Common myeloid progenitor, CD34-positive (primary cell): ENCODE data around the gene ZNF148.

Experiments
- CTCF ChIA-PET: fragments of 350-600 bp; sonication (Branson Sonifier 250); formaldehyde crosslinking; loops from one replicate; lab custom pipeline; 2021; ENCODE audit warnings: antibody characterized with exemption; lab: Charles Lee
- POLR2A ChIA-PET: fragments of 350-600 bp; sonication (Branson Sonifier 250); formaldehyde crosslinking; loops from one replicate; lab custom pipeline; 2021; ENCODE audit warnings: antibody characterized with exemption; lab: Charles Lee
- DNase-seq, 3 donors: peaks; one replicate each; pipeline versions ENCODE4 v3.0.0 to v3.0.0-alpha.2; 2013
- H3K27ac ChIP-seq, 2 experiments: 1 replicate in 1 of 2; 2 replicates in 1 of 2; pipeline ENCODE4 v1.7.0; 2013; ENCODE audit warnings: inconsistent platforms in 2 of 2, low read length in 2 of 2, mild to moderate bottlenecking in 2 of 2, low read depth in 1 of 2, moderate library complexity in 1 of 2; ENCODE audit not compliant: severe bottlenecking in 2 of 2, insufficient read depth in 1 of 2, poor library complexity in 1 of 2
- H3K27me3 ChIP-seq, 5 experiments: replicated peaks in 2 of 5; 1 replicate in 3 of 5; 2 replicates in 2 of 5; pipeline versions ENCODE4 v1.6.1 to v1.7.0; 2013; ENCODE audit warnings: low read length in 4 of 5, mild to moderate bottlenecking in 2 of 5, moderate library complexity in 2 of 5, inconsistent platforms in 1 of 5; ENCODE audit not compliant: insufficient read depth in 5 of 5, control insufficient read depth in 4 of 5
- H3K36me3 ChIP-seq, 4 experiments: 1 replicate in 2 of 4; 2 replicates in 2 of 4; pipeline versions ENCODE4 v1.6.1 to v1.7.0; 2013; ENCODE audit warnings: low read length in 3 of 4, control low read depth in 1 of 4, mild to moderate bottlenecking in 1 of 4; ENCODE audit not compliant: control insufficient read depth in 4 of 4, insufficient read depth in 4 of 4
- H3K4me1 ChIP-seq, 4 experiments: 1 replicate in 3 of 4; 2 replicates in 1 of 4; pipeline versions ENCODE4 v1.6.1 to v1.7.1; 2013; ENCODE audit warnings: low read length in 3 of 4, mild to moderate bottlenecking in 3 of 4, control low read depth in 1 of 4, inconsistent platforms in 1 of 4, moderate library complexity in 1 of 4; ENCODE audit not compliant: control insufficient read depth in 4 of 4, insufficient read depth in 4 of 4; ENCODE audit errors: control extremely low read depth in 1 of 4
- H3K4me3 ChIP-seq, 7 experiments: 1 replicate in 4 of 7; 2 replicates in 3 of 7; pipeline versions ENCODE4 v1.5.1 to v1.7.0; 2013; ENCODE audit warnings: mild to moderate bottlenecking in 7 of 7, low read length in 6 of 7, moderate library complexity in 6 of 7, inconsistent platforms in 2 of 7, low read depth in 2 of 7, control low read depth in 1 of 7; ENCODE audit not compliant: insufficient read depth in 4 of 7, control insufficient read depth in 1 of 7; ENCODE audit errors: extremely low read depth in 1 of 7
- H3K9me3 ChIP-seq, 5 experiments: 1 replicate in 4 of 5; 2 replicates in 1 of 5; pipeline versions ENCODE4 v1.6.1 to v1.7.1; 2013; ENCODE audit warnings: low read length in 4 of 5, mild to moderate bottlenecking in 2 of 5, inconsistent platforms in 1 of 5, low read depth in 1 of 5, moderate library complexity in 1 of 5; ENCODE audit not compliant: control insufficient read depth in 4 of 5, insufficient read depth in 2 of 5; ENCODE audit errors: control extremely low read depth in 1 of 5
- WGBS: methylation state at CpG from one replicate; pipeline ENCODE4 v1.1.5; 2013; ENCODE audit not compliant: insufficient coverage; 5-methylcytosine and 5-hydroxymethylcytosine counted together

Gene ZNF148

GRCh38 chr3:125236331-125236903 is 138.7 kb downstream of the ZNF148 start:
- WGBS: 96% methylated on average over 5 of the region's 6 CpGs
- ChIA-PET POLR2A (no interaction called here), CTCF (no interaction called here)
- Histone ChIP-seq H3K4me3 (no peak overlapping the region), H3K36me3 (peaks cover 0 to 29% (median 14%) of the 10 kb centered on the region in 4 experiments), H3K4me1 (no peaks in the 10 kb centered on the region), H3K27ac (no peak overlapping the region), H3K9me3 (no peaks in the 10 kb centered on the region), H3K27me3 (no peaks in the 10 kb centered on the region)
- no peak for DNase-seq

GRCh38 chr3:125234831-125235230 is 140.3 kb downstream of the ZNF148 start:
- no CpG with 5 or more reads among the region's 1 CpG for WGBS
- Histone ChIP-seq H3K4me1 (no peaks in the 10 kb centered on the region), H3K9me3 (no peaks in the 10 kb centered on the region), H3K27ac (no peak overlapping the region), H3K36me3 (peaks cover 0 to 29% (median 14%) of the 10 kb centered on the region in 4 experiments), H3K4me3 (no peak overlapping the region), H3K27me3 (no peaks in the 10 kb centered on the region)
- ChIA-PET POLR2A (no interaction called here), CTCF (no interaction called here)
- no peak for DNase-seq

DNA sequence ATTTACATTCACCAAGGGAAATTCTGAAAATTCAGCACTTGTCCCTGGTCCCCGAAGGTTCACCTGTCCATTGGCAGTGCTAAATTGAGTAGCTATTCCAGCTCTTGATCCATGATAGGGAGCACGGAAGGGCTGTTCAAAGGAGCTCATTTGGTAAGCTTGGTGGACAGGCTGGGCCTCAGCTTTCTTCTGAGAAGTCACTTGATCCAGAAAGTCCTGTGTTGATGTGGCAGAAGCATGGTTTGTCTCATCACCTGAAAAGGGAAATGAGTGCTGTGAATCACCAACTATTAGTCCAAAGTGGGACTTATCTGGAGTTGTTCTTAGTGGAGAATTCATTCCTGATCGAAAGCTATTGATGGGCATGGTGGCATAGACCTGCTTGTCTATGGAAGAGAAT is 142.7 kb downstream of the ZNF148 start:
- peaks cover 0 to 31% (median 18%) of the 10 kb centered on the region in 4 experiments for H3K36me3 ChIP-seq
- DNase-seq: no peak
- H3K4me1 ChIP-seq: no peaks in the 10 kb centered on the region
- no peaks in the 10 kb centered on the region for H3K9me3 ChIP-seq
- POLR2A ChIA-PET: interaction anchor here (0.7 kb wide), 1 partner anchor 324 kb away, joined by 3 read pairs; no protein-coding TSS in a partner anchor
- CTCF ChIA-PET: no interaction called here
- no peak overlapping the region for H3K4me3 ChIP-seq
- no peak overlapping the region for H3K27ac ChIP-seq
- 100% methylated on average over 3 of the region's 3 CpGs for WGBS
- no peaks in the 10 kb centered on the region for H3K27me3 ChIP-seq

DNA sequence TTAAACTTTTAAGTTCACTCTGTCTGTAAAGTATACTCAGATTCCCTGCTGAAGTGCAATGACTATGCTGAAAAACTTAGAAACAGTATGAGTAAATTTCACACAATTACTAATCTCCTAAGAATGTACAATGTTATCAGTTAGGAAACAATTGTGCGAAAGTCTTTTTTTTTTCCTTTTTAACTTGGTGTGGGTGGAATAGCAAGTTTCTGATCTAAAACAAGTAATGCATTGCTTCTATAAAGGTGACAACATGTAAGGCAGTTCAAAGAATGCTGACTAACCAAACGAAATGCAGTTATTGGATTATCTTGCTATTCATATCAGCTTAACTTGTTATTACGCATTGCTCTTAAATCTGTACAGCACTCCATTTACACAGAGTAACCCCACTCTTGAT is 143.2 kb downstream of the ZNF148 start:
- Histone ChIP-seq H3K27ac (no peak overlapping the region), H3K4me3 (no peak overlapping the region), H3K27me3 (no peaks in the 10 kb centered on the region), H3K9me3 (no peaks in the 10 kb centered on the region), H3K36me3 (peaks cover 0 to 28% (median 19%) of the 10 kb centered on the region in 4 experiments), H3K4me1 (no peaks in the 10 kb centered on the region)
- CTCF ChIA-PET: no interaction called here
- POLR2A ChIA-PET: no interaction called here
- WGBS: 100% methylated on average over 3 of the region's 3 CpGs
- DNase-seq: no peak

- ChIA-PET POLR2A (no interaction called here), CTCF (interaction anchor here (1.1 to 1.4 kb wide), 2 partner anchors 13 to 15 kb away, joined by 3 to 4 read pairs; no protein-coding TSS in a partner anchor)
- Histone ChIP-seq H3K9me3 (no peaks in the 10 kb centered on the region), H3K27ac (no peak overlapping the region), H3K27me3 (no peaks in the 10 kb centered on the region), H3K4me1 (no peaks in the 10 kb centered on the region), H3K4me3 (no peak overlapping the region), H3K36me3 (peaks cover 0 to 28% (median 20%) of the 10 kb centered on the region in 4 experiments)
- WGBS: no CpG with 5 or more reads among the region's 1 CpG
- no peak for DNase-seq
Observed at GRCh38 chr3:125229707-125230106, 145.4 kb downstream of the ZNF148 start.

GRCh38 chr3:125229168-125229567 is 146.0 kb downstream of the ZNF148 start:
- POLR2A ChIA-PET: interaction anchor here (0.6 kb wide), 1 partner anchor 84 kb away, joined by 3 read pairs; no protein-coding TSS in a partner anchor
- H3K27me3 ChIP-seq: no peaks in the 10 kb centered on the region
- CTCF ChIA-PET: interaction anchor here (1.4 kb wide), 1 partner anchor 15 kb away, joined by 4 read pairs; no protein-coding TSS in a partner anchor

GRCh38 chr3:125221831-125222230 is 153.3 kb downstream of the ZNF148 start:
- H3K27ac ChIP-seq: no peak overlapping the region
- WGBS: 80% methylated on average over 1 of the region's 3 CpGs
- H3K9me3 ChIP-seq: no peaks in the 10 kb centered on the region
- ChIA-PET CTCF (no interaction called here), POLR2A (no interaction called here)
- DNase-seq: no peak
- peaks cover 0 to 10% (median 0%) of the 10 kb centered on the region in 4 experiments for H3K4me1 ChIP-seq
- no peak overlapping the region for H3K4me3 ChIP-seq
- H3K27me3 ChIP-seq: peaks cover 0 to 4% (median 0%) of the 10 kb centered on the region in 5 experiments
- H3K36me3 ChIP-seq: peaks cover 0 to 2% (median under 1%) of the 10 kb centered on the region in 4 experiments

More at GRCh38 chr3:125229168-125229567, 146.0 kb downstream of the ZNF148 start:
- DNase-seq: no peak
- H3K27ac ChIP-seq: no peak overlapping the region
- no peak overlapping the region for H3K4me3 ChIP-seq
- H3K9me3 ChIP-seq: no peaks in the 10 kb centered on the region
- WGBS: 100% methylated on average over 4 of the region's 7 CpGs
- peaks cover 0 to 28% (median 20%) of the 10 kb centered on the region in 4 experiments for H3K36me3 ChIP-seq
- H3K4me1 ChIP-seq: no peaks in the 10 kb centered on the region
